Esophagus (tissue), 2 donors: ENCODE data around the gene IP6K2. TPM values are rescaled to one million over a fixed set of nuclear protein-coding genes. Genes with fewer than 3 reads are reported as not detected.
"Not testable (repeated sequence)": the region's sequence is repeated elsewhere in the genome, so short reads cannot be mapped to it uniquely, and the experiment has no call there.

Experiments
- H3K27ac ChIP-seq, 2 donors: one replicate each; pipeline ENCODE4 v1.5.1; 2013; ENCODE audit warnings: low read depth in 2 of 2, mild to moderate bottlenecking in 2 of 2, inconsistent platforms in 1 of 2, low read length in 1 of 2, moderate library complexity in 1 of 2
- H3K27me3 ChIP-seq, 2 donors: one replicate each; pipeline ENCODE4 v1.6.1; 2013; ENCODE audit warnings: low read length in 2 of 2, control low read depth in 1 of 2, mild to moderate bottlenecking in 1 of 2; ENCODE audit not compliant: insufficient read depth in 2 of 2, control insufficient read depth in 1 of 2
- H3K36me3 ChIP-seq, 2 donors: one replicate each; pipeline ENCODE4 v1.6.1; 2013; ENCODE audit warnings: low read length in 1 of 2; ENCODE audit not compliant: control insufficient read depth in 2 of 2, insufficient read depth in 2 of 2
- H3K4me1 ChIP-seq, 2 donors: one replicate each; pipeline ENCODE4 v1.6.1; 2013; ENCODE audit warnings: low read length in 1 of 2; ENCODE audit not compliant: control insufficient read depth in 2 of 2, insufficient read depth in 2 of 2
- H3K4me3 ChIP-seq, 2 donors: one replicate each; pipeline ENCODE4 v1.5.1; 2013; ENCODE audit warnings: low read length in 2 of 2, mild to moderate bottlenecking in 2 of 2, low read depth in 1 of 2, moderate library complexity in 1 of 2
- H3K9me3 ChIP-seq, 2 donors: one replicate each; pipeline ENCODE4 v1.6.1; 2013; ENCODE audit warnings: mild to moderate bottlenecking in 2 of 2, low read depth in 1 of 2, low read length in 1 of 2, moderate library complexity in 1 of 2; ENCODE audit not compliant: control insufficient read depth in 2 of 2, insufficient read depth in 1 of 2
- WGBS, 2 donors: extraction: QIAGEN DNeasy Blood & Tissue Kit; methylation state at CpG; one replicate each; pipeline ENCODE4 v1.1.7; 2013; 5-methylcytosine and 5-hydroxymethylcytosine counted together
- polyA plus RNA-seq, 2 donors: library from polyadenylated mRNA; stranded (reverse); fragments of 200-250 nt; gene quantifications; one replicate each; pipeline ENCODE4 v1.2.3, GENCODE V29; 2013
- donor health status: healthy with polysubstance abuse.
- donor health status: Bipolar disorder and iron deficiency.

The IP6K2 gene
- polyA plus RNA-seq, 2 donors, result 67.8 to 110 TPM

DNA sequence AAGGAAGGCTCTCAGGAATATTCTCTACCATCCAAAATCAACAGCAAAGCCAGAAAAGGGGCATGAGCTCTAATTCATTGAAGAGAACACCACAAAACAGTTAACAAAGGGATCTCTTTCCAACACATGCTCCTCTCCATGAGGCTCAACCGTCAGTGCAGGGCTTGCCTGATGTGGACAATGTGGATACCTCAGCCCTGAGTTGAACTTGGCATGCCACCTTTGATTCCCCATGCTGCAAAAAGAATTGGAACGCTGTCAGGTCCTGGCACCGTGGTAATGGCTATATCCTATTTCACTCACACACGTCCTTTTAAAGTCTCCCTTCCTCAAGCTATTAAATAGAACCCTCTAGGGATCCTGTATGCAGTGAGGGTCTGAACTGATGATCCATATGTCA, 30.7 kb upstream of the IP6K2 start:
- H3K4me3 ChIP-seq, result no peak overlapping the region
- 61 to 62% methylated on average over 4 of the region's 4 CpGs for WGBS, 2 donors
- no peak overlapping the region for H3K27ac ChIP-seq
- no peaks in the 10 kb centered on the region for H3K27me3 ChIP-seq
- H3K36me3 ChIP-seq, result peaks cover 0 to 14% of the 10 kb centered on the region in 2 donors
- H3K4me1 ChIP-seq, result no peaks in the 10 kb centered on the region
- H3K9me3 ChIP-seq, result no peaks in the 10 kb centered on the region

DNA sequence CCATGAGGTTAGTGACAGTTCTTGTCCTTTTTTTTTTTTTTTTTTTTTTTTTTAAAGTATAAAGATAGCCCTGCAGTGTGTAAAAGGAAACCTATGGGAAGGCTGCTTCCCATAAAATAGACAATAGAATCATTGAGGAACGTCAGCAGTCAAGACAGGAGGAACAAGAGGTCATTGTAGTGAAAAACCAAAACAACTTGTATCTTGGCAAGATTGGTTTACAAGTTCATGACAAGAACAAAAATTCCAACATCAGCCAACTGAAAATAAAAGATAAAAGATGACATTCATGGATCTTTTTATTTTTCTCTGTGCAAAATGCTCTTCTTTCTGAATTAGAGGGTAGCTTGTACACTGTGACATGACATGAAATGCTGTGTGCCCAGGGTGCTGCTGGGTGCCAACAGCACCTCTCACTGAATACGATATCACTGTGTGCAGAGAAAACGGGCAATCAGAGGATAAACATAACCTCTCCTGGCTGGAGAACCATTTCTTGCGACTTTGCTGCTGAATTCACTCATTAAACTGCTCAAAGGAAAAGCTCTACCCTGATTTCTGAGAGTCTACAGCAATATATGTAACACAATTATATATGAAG, 30.1 kb upstream of the IP6K2 start:
- 67 to 74% methylated on average over 4 of the region's 4 CpGs for WGBS, 2 donors
- H3K4me3 ChIP-seq, result no peak overlapping the region
- H3K9me3 ChIP-seq, result no peaks in the 10 kb centered on the region
- no peaks in the 10 kb centered on the region for H3K27me3 ChIP-seq
- peaks cover 0 to 10% of the 10 kb centered on the region in 2 donors for H3K36me3 ChIP-seq
- no peak overlapping the region for H3K27ac ChIP-seq
- no peaks in the 10 kb centered on the region for H3K4me1 ChIP-seq

DNA sequence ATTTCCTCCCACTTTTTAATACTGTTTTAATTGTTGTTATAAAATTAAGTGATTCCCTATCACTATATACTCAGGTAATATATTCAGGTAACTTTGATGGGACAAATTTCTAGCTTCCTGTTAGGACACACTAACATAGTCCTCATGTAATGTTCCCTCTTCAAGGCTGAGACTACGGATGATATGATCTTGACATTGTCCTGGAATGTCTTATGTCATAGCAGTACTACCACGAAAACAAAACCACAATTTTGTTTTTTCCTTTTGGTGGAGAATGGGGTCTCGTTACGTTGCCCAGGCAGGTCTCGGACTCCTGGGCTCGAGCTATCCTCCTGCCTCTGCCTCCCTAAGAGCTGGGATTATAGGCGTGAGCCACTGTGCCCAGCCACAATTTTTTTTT, 26.8 kb upstream of the IP6K2 start:
- no peak overlapping the region for H3K27ac ChIP-seq
- H3K27me3 ChIP-seq, result no peaks in the 10 kb centered on the region
- no peak overlapping the region for H3K4me3 ChIP-seq
- H3K4me1 ChIP-seq, result peaks cover 7 to 17% of the 10 kb centered on the region in 2 donors
- 85 to 89% methylated on average over 7 of the region's 7 CpGs for whole genome bisulfite sequencing, 2 donors
- peaks cover 0 to 3% of the 10 kb centered on the region in 2 donors for H3K36me3 ChIP-seq
- no peaks in the 10 kb centered on the region for H3K9me3 ChIP-seq

DNA sequence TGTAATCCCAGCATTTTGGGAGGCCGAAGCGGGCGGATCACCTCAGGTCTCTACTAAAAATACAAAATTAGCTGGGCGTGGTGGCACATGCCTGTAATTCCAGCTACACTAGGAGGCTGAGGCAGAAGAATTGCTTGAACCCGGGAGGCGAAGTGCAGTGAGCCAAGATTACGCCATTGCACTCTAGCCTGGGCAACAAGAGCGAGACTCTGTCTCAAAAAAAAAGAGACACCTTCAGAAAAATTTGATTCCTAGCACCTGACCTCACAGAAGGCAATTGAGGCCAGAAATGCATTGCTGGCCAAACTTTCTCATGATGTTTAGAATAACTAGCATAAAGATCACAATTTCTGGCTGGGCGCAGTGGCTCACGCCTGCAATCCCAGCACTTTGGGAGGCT, 24.2 kb upstream of the IP6K2 start:
- not testable (repeated sequence) for H3K36me3 ChIP-seq, H3K4me3 ChIP-seq, H3K9me3 ChIP-seq, H3K27me3 ChIP-seq, H3K27ac ChIP-seq
- 65 to 70% methylated on average over 10 of the region's 10 CpGs for WGBS, 2 donors
- peaks cover 7 to 20% of the 10 kb centered on the region in 2 donors for H3K4me1 ChIP-seq

DNA sequence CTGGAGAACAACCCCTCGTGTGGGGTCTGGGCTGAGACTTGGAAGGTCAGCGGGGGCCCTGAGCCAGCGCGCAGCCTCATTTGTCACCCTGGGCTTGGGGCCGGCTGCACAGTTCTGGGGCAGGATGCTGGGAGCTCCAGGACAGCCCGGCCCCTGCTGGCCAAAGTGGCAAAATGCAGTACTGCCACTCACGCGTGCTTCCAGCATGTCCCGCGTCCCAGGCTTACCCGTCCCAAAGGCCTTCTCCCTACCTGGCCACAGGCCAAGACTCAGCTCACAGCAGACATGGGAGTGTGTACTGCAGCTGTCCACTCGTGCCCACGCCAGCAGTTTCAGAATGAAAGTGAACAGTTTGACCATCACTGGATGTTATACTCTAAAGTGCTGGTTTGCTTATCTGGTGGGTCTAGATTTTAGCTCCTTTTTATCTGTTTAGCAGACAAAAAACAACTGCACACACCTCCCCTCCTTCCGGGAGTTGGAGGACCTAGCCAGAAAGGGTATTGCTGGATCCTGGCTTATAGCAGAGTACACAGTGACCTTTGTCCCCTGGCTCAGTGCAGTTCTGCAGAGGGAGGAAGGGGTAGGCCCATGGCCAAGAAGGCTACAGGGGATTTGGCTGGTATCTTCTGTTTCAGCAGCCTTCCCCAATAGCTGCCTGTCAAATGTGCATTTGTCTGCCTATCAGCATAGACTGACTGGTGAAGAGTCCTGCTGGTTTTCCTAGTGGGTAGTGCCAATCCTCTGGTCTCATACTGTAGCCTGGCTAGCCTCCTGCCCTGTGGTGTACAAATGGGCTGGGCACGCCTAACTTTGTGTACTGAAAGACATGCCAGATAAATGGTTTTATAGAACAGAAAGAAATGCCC, 23.2 kb upstream of the IP6K2 start:
- Histone ChIP-seq H3K27ac (peak overlapping the region; percentile 55 to 84), H3K27me3 (no peaks in the 10 kb centered on the region), H3K36me3 (no peaks in the 10 kb centered on the region), H3K4me1 (peaks cover 7 to 20% of the 10 kb centered on the region in 2 donors), H3K4me3 (no peak overlapping the region), H3K9me3 (no peaks in the 10 kb centered on the region)
- WGBS, 2 donors, result 10 to 11% methylated on average over 15 of the region's 15 CpGs

DNA sequence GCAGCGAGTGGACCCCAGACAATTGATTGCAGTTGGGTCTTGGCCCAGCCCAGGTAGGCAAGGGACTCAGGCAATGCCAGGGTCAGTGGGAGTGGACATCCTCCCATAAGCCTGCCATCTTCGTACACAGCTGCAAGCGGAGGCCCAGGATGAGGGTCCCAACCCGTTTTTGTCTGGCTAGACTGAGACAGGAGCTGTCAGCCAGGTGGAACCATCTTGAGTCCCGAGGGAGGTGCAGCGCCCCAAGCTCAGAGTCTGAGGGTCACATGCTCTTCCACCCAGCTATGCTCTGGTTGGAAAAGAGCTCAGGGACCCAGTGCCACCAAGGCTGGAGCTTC, 22.6 kb upstream of the IP6K2 start:
- 52 to 57% methylated on average over 6 of the region's 6 CpGs for WGBS, 2 donors
- H3K4me1 ChIP-seq, result peaks cover 7 to 20% of the 10 kb centered on the region in 2 donors
- H3K27ac ChIP-seq, result peak overlapping the region; percentile 55 to 84
- no peaks in the 10 kb centered on the region for H3K9me3 ChIP-seq
- no peak overlapping the region for H3K4me3 ChIP-seq
- H3K27me3 ChIP-seq, result no peaks in the 10 kb centered on the region
- no peaks in the 10 kb centered on the region for H3K36me3 ChIP-seq

DNA sequence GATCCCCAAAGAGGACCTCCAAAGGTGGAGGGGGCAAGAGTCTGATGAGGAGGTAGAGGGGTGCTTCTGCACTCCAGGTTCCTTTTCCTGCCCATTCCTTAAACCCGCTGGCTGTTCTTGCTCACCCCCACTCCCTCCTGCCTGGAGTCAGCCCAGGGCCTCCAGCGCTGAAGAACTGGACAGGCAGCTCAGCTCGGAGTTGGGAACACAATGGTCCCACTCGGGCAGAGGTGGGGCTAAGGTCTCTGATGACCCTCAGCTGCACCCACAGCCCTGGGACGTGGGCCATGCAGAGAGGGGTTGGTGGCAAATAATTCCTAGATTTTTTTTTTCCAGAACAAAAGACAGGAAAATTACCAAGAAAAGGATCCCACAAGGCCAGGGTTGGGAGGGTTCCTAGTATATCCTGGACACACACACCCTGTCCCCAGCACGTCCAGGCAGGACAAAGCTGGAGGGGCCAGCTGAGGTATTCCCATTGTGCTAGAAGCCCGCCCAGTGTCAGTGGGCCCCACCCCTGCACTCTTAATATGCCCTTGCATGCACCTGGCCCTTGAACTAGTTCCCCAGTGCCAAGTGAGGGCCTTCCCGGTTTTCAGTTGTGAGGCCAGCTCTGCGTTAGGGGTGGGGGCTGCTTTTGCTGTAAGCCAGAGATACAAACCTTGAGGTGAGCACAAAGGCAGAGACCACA, 22.1 kb upstream of the IP6K2 start:
- Histone ChIP-seq H3K36me3 (no peaks in the 10 kb centered on the region), H3K27me3 (no peaks in the 10 kb centered on the region), H3K4me1 (peaks cover 7 to 20% of the 10 kb centered on the region in 2 donors), H3K9me3 (no peaks in the 10 kb centered on the region), H3K27ac (peak overlapping the region; percentile 55 to 84), H3K4me3 (no peak overlapping the region)
- WGBS, 2 donors, result 41 to 58% methylated on average over 9 of the region's 9 CpGs

DNA sequence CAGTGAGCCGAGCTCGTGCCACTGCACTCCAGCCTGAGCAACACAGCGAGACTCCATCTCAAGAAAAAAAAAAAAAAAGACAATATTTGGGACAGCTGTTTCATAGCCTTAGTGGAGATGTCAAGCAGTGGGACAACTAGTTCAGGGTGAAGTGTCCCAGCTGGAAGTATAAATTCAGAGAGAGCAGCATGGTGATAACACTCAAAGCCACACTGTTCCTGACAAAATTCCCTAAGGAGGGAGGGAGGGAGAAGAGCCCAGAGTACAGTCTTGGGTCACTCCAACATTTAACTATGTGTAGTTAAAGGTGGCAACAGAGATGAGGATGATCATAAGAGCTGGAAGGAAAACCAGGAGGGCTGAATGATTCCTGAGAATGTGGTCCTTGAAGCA, 21.1 kb upstream of the IP6K2 start:
- no peaks in the 10 kb centered on the region for H3K27me3 ChIP-seq
- H3K4me1 ChIP-seq, result peaks cover 7 to 20% of the 10 kb centered on the region in 2 donors
- 80 to 83% methylated on average over 3 of the region's 3 CpGs for WGBS, 2 donors
- H3K36me3 ChIP-seq, result no peaks in the 10 kb centered on the region
- H3K27ac ChIP-seq, result no peak overlapping the region
- H3K4me3 ChIP-seq, result no peak overlapping the region
- H3K9me3 ChIP-seq, result no peaks in the 10 kb centered on the region

DNA sequence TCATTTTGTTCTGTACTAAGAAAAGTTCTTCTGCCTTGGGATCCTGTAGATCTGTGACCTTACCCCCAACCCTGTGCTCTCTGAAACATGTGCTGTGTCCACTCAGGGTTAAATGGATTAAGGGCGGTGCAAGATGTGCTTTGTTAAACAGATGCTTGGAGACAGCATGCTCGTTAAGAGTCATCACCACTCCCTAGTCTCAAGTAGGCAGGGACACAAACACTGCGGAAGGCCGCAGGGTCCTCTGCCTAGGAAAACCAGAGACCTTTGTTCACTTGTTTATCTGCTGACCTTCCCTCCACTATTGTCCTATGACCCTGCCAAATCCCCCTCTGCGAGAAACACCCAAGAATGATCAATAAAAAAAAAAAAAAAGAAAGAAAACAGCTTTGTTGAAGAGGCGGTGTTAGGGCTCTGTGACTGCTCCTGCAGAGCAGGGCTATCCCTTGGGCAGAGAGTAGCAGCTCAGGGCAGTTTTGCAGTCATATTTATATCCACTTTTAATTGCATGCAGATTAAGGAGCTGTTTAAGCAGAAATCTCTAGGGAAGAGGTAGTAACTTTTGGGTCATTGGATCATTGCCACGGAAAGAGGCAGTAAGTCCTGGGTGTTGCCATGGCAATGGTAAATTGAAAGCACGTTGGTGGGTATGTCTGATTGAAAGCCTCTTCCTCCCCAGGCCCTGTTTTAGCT, 18.2 kb upstream of the IP6K2 start:
- peaks cover 7 to 15% of the 10 kb centered on the region in 2 donors for H3K4me1 ChIP-seq
- not testable (repeated sequence) for H3K27me3 ChIP-seq, H3K9me3 ChIP-seq, H3K4me3 ChIP-seq, H3K36me3 ChIP-seq, H3K27ac ChIP-seq
- 37 to 39% methylated on average over 7 to 8 of the region's 8 CpGs for WGBS, 2 donors
